Measurements from ENCODE around the gene FAAH. TPM values are rescaled to one million over a fixed set of nuclear protein-coding genes. Genes with fewer than 3 reads are reported as not detected.

Gene FAAH
- total and polyA plus RNA-seq, 2 of the 4 experiments (the other 2 are of a cell fraction) = under 0.01 to 0.19 TPM

- Histone ChIP-seq H2BK5ac (ENCODE audit: low read depth, low read length, poor library complexity, severe bottlenecking) (no peak overlapping the region), H2AFZ (replicated peaks; ENCODE audit: low read length, poor library complexity) (no peak overlapping the region), H3K23ac (ENCODE audit: low read depth, low read length) (no peak overlapping the region), H4K5ac (ENCODE audit: low read depth, low read length) (no peak overlapping the region), H3K4me1 (ENCODE audit: control insufficient read depth, insufficient read depth, low read length) (no peaks in the 10 kb centered on the region), H3K14ac (replicated peaks; ENCODE audit: low read depth, low read length) (no peak overlapping the region), H4K20me1 (ENCODE audit: insufficient read depth, low read length) (no peaks in the 10 kb centered on the region; the same call in 1 of the 2 replicates), H4K8ac (ENCODE audit: low read depth in 2 of 2, low read length in 2 of 2) (no peak overlapping the region), H2BK120ac (ENCODE audit: low read depth, low read length) (no peak overlapping the region), H3K9me1 (ENCODE audit: insufficient read depth, low read length) (no peaks in the 10 kb centered on the region; the same call in 1 of the 2 replicates), H3K36me3 (ENCODE audit: control insufficient read depth, insufficient read depth, low read length) (no peaks in the 10 kb centered on the region), H3K9ac (ENCODE audit: low read depth, low read length) (no peak overlapping the region), H4K91ac (ENCODE audit: insufficient read depth, low read depth, low read length) (no peak overlapping the region), H3K56ac (ENCODE audit: extremely low read depth, insufficient read depth, low read length) (no peak overlapping the region), H2BK20ac (ENCODE audit: low read depth, low read length) (no peak overlapping the region), H3K27ac (ENCODE audit: insufficient read depth, low read length) (no peak overlapping the region), H2AK9ac (replicated peaks; ENCODE audit: low read depth, low read length, poor library complexity) (no peak overlapping the region), H3K4me3 (ENCODE audit: insufficient read depth, low read depth, low read length) (no peak overlapping the region), H3K4ac (ENCODE audit: low read depth, low read length) (no peak overlapping the region), H3K79me1 (ENCODE audit: low read depth in 1 of 2, low read length in 2 of 2) (no peaks in the 10 kb centered on the region), H3K18ac (ENCODE audit: low read depth, low read length) (no peak overlapping the region), H2BK15ac (ENCODE audit: low read depth, low read length) (no peak overlapping the region), H3K27me3 (ENCODE audit: control insufficient read depth, insufficient read depth, low read length) (peaks cover 77% of the 10 kb centered on the region), H3K9me3 (ENCODE audit: control insufficient read depth, insufficient read depth, low read length) (no peaks in the 10 kb centered on the region), H3K4me2 (ENCODE audit: low read depth, low read length) (no peak overlapping the region), H2AK5ac (ENCODE audit: low read depth, low read length) (no peak overlapping the region)
- no peak for TF ChIP-seq NFE2L2 (IDR thresholded peaks at IDR 0.05; ENCODE audit: low read depth, low read length)
- POLR2A ChIA-PET (ENCODE audit: unreplicated experiment) = no interaction called here
- in situ Hi-C loops (cut with MboI; ENCODE audit: low sequenced_read_pairs) = no loop called here
- CTCF ChIA-PET = no interaction called here
- ATAC-seq (ENCODE audit: low read depth) (no peak), DNase-seq (no peak)
- BruUV-seq (replicated peaks) = no TSS peak
- WGBS, 2 experiments (ENCODE audit: extremely low coverage in 2 of 2, insufficient read length in 1 of 2) = 100% methylated on average over 1 of the region's 11 CpGs; no CpG with 5 or more reads in 1 of the 2 experiments
- dilution Hi-C loops (cut with HindIII; ENCODE audit: low sequenced_read_pairs, unreplicated experiment) = no loop called here
- intact Hi-C loops (cut with micrococcal nuclease) = no loop called here
Measured at GRCh38 chr1:46461017-46461808, 67.1 kb downstream of the FAAH start.
